Suprapubic skin (tissue), 4 donors: ENCODE results near the gene IFFO2. TPM values are rescaled to one million over a fixed set of nuclear protein-coding genes. Genes with fewer than 3 reads are reported as not detected.

Source experiments
- DNase-seq, 2 donors: peaks; one replicate each; pipeline ENCODE4 v3.0.0-alpha.2; 2019; ENCODE audit warnings: low spot score in 2 of 2
- H3K27ac ChIP-seq: fragments of 200-600 bp; sonication (generic); one replicate; pipeline ENCODE4 v1.5.1; 2019
- H3K27me3 ChIP-seq: fragments of 200-600 bp; sonication (generic); one replicate; pipeline ENCODE4 v1.5.1; 2019
- H3K36me3 ChIP-seq: fragments of 200-600 bp; sonication (generic); one replicate; pipeline ENCODE4 v1.5.1; 2019
- H3K4me1 ChIP-seq: fragments of 200-600 bp; sonication (generic); one replicate; pipeline ENCODE4 v1.5.1; 2019
- H3K4me3 ChIP-seq: fragments of 200-600 bp; sonication (generic); one replicate; pipeline ENCODE4 v1.5.1; 2019; ENCODE audit warnings: mild to moderate bottlenecking
- H3K9me3 ChIP-seq: fragments of 200-600 bp; sonication (generic); one replicate; pipeline ENCODE4 v1.5.1; 2019
- CTCF ChIP-seq, 2 donors: fragments of 200-600 bp in 1 of 2; fragments of 450-650 bp in 1 of 2; sonication (generic) in 1 of 2; IDR thresholded peaks; one replicate each; pipeline ENCODE4 v1.5.1; 2016 to 2019; ENCODE audit warnings: antibody characterized with exemption in 2 of 2, mild to moderate bottlenecking in 1 of 2, moderate library complexity in 1 of 2
- EP300 ChIP-seq: sonication (generic); formaldehyde crosslinking; IDR thresholded peaks from one replicate; pipeline ENCODE4 v1.6.1; 2017; ENCODE audit warnings: antibody characterized with exemption
- POLR2A ChIP-seq, 2 donors: fragments of 450-650 bp; IDR thresholded peaks; one replicate each; pipeline ENCODE4 v1.6.1; 2017; ENCODE audit warnings: antibody characterized with exemption in 2 of 2, mild to moderate bottlenecking in 2 of 2, moderate library complexity in 2 of 2
- POLR2AphosphoS5 ChIP-seq, 3 donors: sonication (generic); formaldehyde crosslinking; IDR thresholded peaks; one replicate each; pipeline ENCODE4 v1.6.1; 2017; ENCODE audit warnings: antibody characterized with exemption in 3 of 3
- WGBS: methylation state at CpG from one replicate; pipeline ENCODE4 v1.1.5; 2018; 5-methylcytosine and 5-hydroxymethylcytosine counted together
- total RNA-seq, 4 donors: library from RNA; depleted of rRNA; stranded (reverse); fragments of >200 nt; gene quantifications; one replicate each; pipeline ENCODE4 v1.1.0, GENCODE V29; 2016

Gene IFFO2
- total RNA-seq, 4 donors from 2014 or later = 327 to 569 (median 449) TPM

DNA sequence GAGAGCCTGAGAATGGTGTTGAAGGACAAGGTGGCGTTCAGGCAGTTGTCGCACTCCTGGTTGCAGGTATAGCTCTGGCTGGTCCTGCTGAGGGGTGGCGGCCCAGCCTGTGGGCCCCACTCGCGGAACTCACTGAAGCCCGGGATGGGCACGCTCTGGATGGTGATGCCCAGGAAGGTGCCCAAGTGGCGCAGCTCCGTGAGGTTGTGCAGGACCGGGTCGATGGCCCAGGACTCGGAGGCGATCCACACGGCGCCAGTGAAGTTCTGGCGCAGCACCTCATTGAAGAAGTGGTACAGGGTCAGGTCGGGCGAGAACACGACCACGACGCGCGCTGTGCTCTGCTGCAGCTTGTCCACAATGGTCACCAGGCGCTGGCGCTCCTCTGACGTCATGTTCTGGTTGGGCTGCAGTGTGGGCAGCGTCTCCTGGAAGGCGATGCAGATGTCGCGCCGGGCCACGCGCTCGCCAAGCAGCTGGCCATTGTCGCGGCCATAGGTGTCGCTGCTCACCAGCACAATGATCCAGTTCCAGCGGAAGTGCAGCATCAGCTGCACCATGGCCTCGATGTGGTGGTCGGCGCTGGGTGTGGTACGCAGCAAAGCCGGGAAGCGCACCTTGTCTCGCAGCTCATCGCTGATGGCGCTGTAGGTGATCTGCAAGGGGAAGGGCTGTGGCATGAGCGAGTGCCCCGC lies 102.0 kb downstream of the IFFO2 start:
- Histone ChIP-seq H3K27ac (no peak overlapping the region), H3K9me3 (no peaks in the 10 kb centered on the region), H3K4me1 (no peaks in the 10 kb centered on the region), H3K27me3 (peaks cover 27% of the 10 kb centered on the region), H3K36me3 (no peaks in the 10 kb centered on the region), H3K4me3 (no peak overlapping the region)
- no peak for TF ChIP-seq EP300
- TF ChIP-seq CTCF (IDR thresholded peaks at IDR 0.05) = no peak
- no peak for TF ChIP-seq POLR2A (IDR thresholded peaks at IDR 0.05)
- TF ChIP-seq POLR2AphosphoS5 (IDR thresholded peaks at IDR 0.05) = no peak
- WGBS = 92% methylated on average over 31 of the region's 49 CpGs
- no peak for DNase-seq

Other genes with a start within 250 kb of the IFFO2 start
- 1 to 10 TPM in 2 of 4 donors, under 1 TPM in 1, not detected in 1; 0.38 to 1.3 (median 1.2) TPM for gene TAS1R2, start 97.0 kb downstream of the IFFO2 start, total RNA-seq
- 10 to 100 TPM; 25.0 to 33.0 (median 29.6) TPM for gene ALDH4A1, start 54.1 kb downstream of the IFFO2 start, total RNA-seq